GM10266 (cell line): ENCODE measurements around the gene IRF8.

Experiments
- DNase-seq: peaks from one replicate; pipeline ENCODE4 v3.0.0; 2012; ENCODE audit errors: extremely low spot score
- CTCF ChIP-seq: IDR thresholded peaks from 2 replicates; pipeline ENCODE4 v1.5.1; 2012; ENCODE audit warnings: mild to moderate bottlenecking, low read depth; ENCODE audit not compliant: control insufficient read depth, insufficient read depth; ENCODE audit errors: missing control alignments

Gene IRF8

GRCh38 chr16:85967111-85967510 lies 68.1 kb downstream of the IRF8 start:
- TF ChIP-seq CTCF: no peak
- no peak for DNase-seq

DNA sequence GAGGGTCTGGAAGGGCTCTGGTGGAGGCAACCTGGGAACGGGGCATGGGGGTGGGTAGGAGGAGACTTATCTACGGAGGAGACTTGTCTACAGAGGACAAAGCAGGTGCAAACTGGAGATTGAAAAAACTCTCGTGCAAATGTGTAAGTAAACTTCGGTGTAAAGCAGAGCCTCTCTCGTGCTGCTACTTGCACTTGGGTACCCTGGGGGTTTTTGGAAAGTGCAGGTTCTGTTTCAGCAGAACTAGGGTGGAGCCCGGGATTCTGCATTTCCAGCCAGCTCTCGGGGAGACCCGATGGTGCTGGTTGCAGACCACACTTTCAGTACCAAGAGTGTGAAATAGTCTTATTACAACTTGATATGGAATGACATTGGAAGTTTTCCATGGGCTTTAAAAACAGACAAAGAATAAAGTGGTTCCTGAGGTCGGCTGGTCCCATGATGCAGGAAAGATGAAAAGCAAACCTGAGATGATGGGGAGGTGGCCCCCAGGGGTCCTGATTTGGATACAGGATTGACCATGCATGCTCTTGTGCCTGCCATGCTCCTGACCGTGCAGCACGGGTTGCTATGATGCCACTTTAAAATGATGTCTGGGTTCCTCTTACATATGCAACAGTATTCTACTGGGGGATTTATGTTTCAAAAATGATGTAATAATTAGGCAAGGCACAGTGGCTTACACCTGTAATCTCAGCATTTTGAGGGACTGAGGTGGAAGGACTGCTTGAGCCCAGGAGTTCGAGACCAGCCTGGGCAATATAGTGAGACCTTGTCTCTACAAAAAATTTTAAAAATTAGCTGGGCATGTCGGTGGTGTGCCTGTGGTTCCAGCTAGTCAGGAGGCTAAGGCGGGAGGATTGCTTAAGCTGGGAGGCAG lies 69.3 kb downstream of the IRF8 start:
- no peak for TF ChIP-seq CTCF
- no peak for DNase-seq

DNA sequence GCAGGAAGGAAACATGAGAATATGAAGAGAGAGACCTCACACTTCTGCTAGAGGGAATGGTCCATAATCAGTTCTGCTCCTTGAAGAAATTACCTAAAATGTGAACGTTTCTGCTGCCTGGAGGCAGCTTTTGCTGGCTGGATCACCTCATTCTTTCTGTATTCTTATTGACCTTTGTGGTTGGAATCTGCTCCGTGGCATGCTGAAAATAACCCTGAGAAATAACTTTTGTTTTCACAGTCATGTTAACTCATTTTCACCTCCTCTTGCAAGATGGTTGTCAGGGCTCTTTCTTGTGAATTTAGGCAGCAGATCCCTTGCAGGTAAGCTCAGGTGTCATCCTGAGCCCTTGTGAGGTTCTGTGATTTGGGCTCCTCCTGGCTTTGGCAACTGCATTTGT lies 70.2 kb downstream of the IRF8 start:
- TF ChIP-seq CTCF: no peak
- peak; percentile 53 for DNase-seq

DNA sequence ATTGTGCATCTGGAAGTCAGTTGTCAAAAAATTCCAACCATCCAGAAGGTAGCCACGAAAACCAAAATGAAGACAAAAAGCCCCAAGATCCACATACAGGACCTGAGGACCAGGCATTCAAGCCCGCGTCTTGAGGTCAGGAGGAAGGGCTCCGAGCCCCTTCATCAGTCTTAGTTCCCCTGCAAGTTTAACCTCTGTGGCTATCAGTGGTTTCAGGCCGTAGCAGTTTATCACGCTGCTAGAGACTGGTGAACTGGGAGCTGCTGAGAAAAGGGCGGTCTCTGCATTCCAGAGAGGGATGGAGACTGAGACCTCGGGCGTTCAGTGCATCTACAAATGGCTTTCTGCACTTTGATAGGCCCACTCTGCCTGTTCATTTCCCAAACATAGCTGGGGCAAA lies 70.6 kb downstream of the IRF8 start:
- no peak for TF ChIP-seq CTCF
- no peak for DNase-seq

- DNase-seq: no peak
- TF ChIP-seq CTCF: no peak
Observed at GRCh38 chr16:85970016-85970733, 71.2 kb downstream of the IRF8 start.

GRCh38 chr16:85970738-85971137 lies 71.8 kb downstream of the IRF8 start:
- TF ChIP-seq CTCF: no peak
- no peak for DNase-seq
